Measurements from ENCODE around the gene MYNN.

The MYNN gene

GRCh38 chr3:169790219-169790618 lies 17.0 kb downstream of the MYNN start (continued):
- TF ChIP-seq ZNF518A (tag by site-specific recombination; conservative IDR thresholded peaks at IDR 0.05; ENCODE audit: low read depth), result no peak
- TF ChIP-seq SCRT1 (tag by site-specific recombination; IDR thresholded peaks at IDR 0.05; ENCODE audit: borderline replicate concordance), result no peak
- TF ChIP-seq ZNF629 (tag by site-specific recombination; IDR thresholded peaks at IDR 0.05), result no peak
- no peak for TF ChIP-seq ELK4 (IDR thresholded peaks at IDR 0.05; ENCODE audit: borderline replicate concordance, low read depth, low read length)
- TF ChIP-seq ZNF830 (tag by site-specific recombination; IDR thresholded peaks at IDR 0.05; ENCODE audit: low read depth), result no peak
- no peak for TF ChIP-seq ZNF785 (tag by site-specific recombination; IDR thresholded peaks at IDR 0.05)

- Histone ChIP-seq H3K9me3 (ENCODE audit: control insufficient read depth, insufficient read depth, low read depth, low read length) (no peaks in the 10 kb centered on the region), H3K27ac (ENCODE audit: extremely low read depth, low read depth, low read length) (no peak overlapping the region), H3K4me3 (ENCODE audit: low read depth, low read length) (no peak overlapping the region), H3K36me3 (ENCODE audit: control insufficient read depth in 2 of 2, insufficient read depth in 1 of 2, low read length in 2 of 2) (peaks cover 6 to 71% of the 10 kb centered on the region in 2 experiments), H3K4me1 (ENCODE audit: control insufficient read depth, insufficient read depth, low read length) (no peaks in the 10 kb centered on the region)
- POLR2A ChIA-PET, result no interaction called here
- TF ChIP-seq ZBTB17 (tag by site-specific recombination; IDR thresholded peaks at IDR 0.05) (0 out of 2 replicates have a peak, but pooled peaks have one; percentile 28), ZNF169 (tag by site-specific recombination; IDR thresholded peaks at IDR 0.05) (no peak)
- CTCF ChIA-PET, result no interaction called here
These were observed 17.7 kb downstream of the MYNN start for GRCh38 chr3:169790687-169791429.

- Histone ChIP-seq H3K4me1 (ENCODE audit: control insufficient read depth, insufficient read depth, low read length) (no peaks in the 10 kb centered on the region), H3K4me3 (ENCODE audit: low read depth, low read length) (no peak overlapping the region), H3K36me3 (ENCODE audit: control insufficient read depth in 2 of 2, insufficient read depth in 1 of 2, low read length in 2 of 2) (peaks cover 6 to 60% of the 10 kb centered on the region in 2 experiments), H3K9me3 (ENCODE audit: control insufficient read depth, insufficient read depth, low read depth, low read length) (no peaks in the 10 kb centered on the region), H3K27ac (ENCODE audit: extremely low read depth, low read depth, low read length) (no peak overlapping the region)
- CTCF ChIA-PET, result no interaction called here
- POLR2A ChIA-PET, result no interaction called here
- TF ChIP-seq, protein P1, sequence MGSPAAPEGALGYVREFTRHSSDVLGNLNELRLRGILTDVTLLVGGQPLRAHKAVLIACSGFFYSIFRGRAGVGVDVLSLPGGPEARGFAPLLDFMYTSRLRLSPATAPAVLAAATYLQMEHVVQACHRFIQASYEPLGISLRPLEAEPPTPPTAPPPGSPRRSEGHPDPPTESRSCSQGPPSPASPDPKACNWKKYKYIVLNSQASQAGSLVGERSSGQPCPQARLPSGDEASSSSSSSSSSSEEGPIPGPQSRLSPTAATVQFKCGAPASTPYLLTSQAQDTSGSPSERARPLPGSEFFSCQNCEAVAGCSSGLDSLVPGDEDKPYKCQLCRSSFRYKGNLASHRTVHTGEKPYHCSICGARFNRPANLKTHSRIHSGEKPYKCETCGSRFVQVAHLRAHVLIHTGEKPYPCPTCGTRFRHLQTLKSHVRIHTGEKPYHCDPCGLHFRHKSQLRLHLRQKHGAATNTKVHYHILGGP (tag by site-specific recombination; IDR thresholded peaks at IDR 0.05), result no peak
- TF ChIP-seq ZBTB26 (tag by site-specific recombination; optimal IDR thresholded peaks at IDR 0.05) (no peak), INSM2 (tag by site-specific recombination; IDR thresholded peaks at IDR 0.05) (no peak), FEZF1 (tag by site-specific recombination; IDR thresholded peaks at IDR 0.05) (no peak), ZNF747 (tag by site-specific recombination; IDR thresholded peaks at IDR 0.05) (no peak)
These were observed 19.2 kb downstream of the MYNN start for GRCh38 chr3:169792359-169792758.
